Occipital lobe (tissue), 3 donors: Measurements from ENCODE around the gene PDE12. TPM values are rescaled to one million over a fixed set of nuclear protein-coding genes. Genes with fewer than 3 reads are reported as not detected.
"Not testable (repeated sequence)": the region's sequence is repeated elsewhere in the genome, so short reads cannot be mapped to it uniquely, and the experiment has no call there.

Experiments
- DNase-seq: peaks from one replicate; lab custom pipeline; 2025; lab: John Stamatoyannopoulos, UW
- small RNA-seq: library from RNA; depleted of rRNA; stranded (forward); fragments of <200 nt; gene quantifications from one replicate; pipeline ENCODE3, GENCODE V24; 2014
- total RNA-seq: library from RNA; depleted of rRNA; stranded (reverse); fragments of >200 nt; gene quantifications from one replicate; pipeline ENCODE4 v1.2.3, GENCODE V29; 2014

Gene PDE12
- total RNA-seq, 1 donor from 2014 or later: 19.7 TPM

DNA sequence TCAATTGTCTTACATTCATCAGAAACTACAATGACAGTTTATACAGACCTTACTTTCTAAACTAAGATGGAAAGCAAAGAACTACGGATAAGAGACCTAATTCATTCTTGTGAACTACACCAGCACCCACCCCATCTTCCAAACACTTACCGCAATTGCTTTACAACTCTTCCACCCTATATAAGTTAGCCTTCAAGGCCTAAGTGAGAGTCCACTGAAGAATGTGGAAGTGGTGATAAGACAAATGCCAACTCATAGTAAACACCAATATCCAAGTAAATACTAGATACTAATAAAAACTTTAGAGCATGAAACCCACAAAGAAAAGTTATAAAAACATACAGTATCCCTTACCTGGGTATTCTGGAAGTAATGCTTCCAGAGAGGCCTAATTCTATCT, 27.5 kb downstream of the PDE12 start:
- DNase-seq: no peak

DNA sequence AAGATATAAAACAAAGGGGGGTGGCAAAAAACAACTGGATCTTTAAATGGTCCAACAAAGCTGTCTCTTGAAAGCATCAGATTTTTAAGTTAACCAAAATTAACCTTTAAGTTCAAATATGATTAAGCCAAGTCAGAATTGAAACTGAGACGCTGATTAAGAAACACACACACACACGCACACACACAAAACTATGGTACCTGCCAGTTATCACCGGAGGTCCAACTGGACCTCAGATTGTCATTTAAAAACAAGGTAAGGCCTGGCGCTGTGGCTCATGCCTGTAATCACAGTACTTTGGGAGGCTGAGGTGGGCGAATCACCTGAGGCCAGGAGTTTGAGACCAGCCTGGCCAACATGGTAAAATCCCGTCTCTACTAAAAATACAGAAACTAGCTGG, 30.7 kb downstream of the PDE12 start:
- no peak for DNase-seq

DNA sequence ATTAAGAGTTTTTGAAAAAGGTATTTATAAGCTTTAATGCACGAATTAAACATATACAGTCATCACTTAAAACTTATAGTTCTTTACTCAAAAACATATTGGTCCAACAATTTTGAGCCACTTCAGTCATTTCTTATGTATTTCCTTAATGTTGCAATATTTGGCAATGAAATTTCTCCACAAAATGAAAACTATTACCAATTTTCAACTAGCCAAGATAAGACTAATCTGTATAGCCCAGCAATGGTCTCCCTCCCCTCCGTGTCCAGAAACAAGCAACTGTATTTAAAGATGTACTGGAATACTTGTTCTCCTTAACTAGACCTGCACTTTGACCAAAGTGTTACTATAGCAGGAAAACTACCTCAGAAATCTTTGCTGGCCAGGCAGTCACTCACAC, 31.8 kb downstream of the PDE12 start:
- no peak for DNase-seq

DNA sequence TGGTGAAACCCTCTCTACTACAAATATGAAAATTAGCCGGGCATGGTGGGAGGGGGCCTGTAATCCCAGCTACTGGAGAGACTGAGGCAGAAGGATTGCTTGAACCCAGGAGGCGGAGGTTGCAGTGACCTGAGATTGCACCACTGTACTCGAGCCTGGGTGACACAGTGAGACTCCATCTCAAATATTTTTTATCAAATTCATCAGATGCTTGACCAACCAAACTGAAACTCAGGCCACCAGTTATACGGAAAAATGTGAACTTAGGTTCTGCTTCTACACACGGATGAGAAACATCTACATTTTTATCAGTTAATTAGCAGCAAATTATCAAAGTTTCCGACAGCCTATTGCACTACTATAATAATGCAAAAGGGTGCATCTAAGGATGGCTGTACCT, 36.2 kb downstream of the PDE12 start:
- DNase-seq: no peak

DNA sequence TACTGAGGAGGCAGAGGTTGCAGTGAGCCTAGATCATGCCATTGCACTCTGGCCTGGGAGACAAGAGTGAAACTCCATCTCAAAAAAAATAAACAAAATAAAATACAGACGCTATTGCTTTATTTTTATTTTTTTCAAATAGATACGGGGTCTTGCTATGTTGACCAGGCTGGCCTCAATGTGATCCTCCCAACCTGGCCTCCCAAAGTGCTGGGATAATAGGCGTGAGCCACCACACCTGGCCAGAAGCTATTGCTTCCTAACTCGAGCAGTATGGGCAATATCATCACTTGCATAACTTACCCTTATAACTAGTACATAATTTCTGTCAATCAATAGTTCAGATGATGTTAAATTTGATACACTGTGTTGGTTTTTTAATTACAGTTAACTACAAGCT, 38.1 kb downstream of the PDE12 start:
- no peak for DNase-seq

GRCh38 chr3:57594576-57594975, 38.5 kb downstream of the PDE12 start:
- no peak for DNase-seq

DNA sequence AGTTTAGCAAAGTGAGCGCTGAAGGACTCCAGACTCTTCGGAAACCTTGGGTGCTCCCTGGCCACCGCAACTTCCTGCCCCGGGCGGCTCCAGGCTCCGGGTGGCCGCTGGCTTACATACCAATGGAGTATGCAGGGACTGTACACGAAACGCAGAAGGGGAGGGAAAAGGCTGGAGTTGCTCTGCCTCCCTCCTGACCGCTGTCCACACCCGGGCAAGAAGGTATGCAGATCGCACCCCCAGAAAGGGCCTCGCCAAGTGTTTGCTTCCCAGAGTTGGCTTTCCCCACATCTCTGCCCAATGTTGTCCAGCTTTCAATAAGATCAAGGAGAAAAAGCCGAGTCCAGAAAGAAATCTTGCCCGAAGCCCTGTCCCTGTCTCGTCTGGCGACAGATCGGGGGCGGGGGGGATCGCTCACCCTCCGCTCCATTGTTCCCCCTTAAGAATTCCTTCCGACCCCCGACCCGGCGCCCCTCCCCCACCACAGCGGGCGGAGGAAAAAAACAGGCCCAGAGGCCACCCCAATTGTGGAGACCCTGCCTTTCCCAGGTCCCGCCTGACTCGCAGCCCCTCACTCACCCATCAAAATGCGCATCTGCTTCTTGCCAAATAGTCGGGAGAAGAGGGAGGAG, 40.5 kb downstream of the PDE12 start:
- peak; percentile 34 for DNase-seq

GRCh38 chr3:57597127-57597923, 41.3 kb downstream of the PDE12 start, which contains the start of gene ARF4:
TSS of gene ARF4 (minus strand) at chr3:57597344. CDS start at chr3:57597140, 204 bp downstream.
- peak; percentile 98 for DNase-seq

DNA sequence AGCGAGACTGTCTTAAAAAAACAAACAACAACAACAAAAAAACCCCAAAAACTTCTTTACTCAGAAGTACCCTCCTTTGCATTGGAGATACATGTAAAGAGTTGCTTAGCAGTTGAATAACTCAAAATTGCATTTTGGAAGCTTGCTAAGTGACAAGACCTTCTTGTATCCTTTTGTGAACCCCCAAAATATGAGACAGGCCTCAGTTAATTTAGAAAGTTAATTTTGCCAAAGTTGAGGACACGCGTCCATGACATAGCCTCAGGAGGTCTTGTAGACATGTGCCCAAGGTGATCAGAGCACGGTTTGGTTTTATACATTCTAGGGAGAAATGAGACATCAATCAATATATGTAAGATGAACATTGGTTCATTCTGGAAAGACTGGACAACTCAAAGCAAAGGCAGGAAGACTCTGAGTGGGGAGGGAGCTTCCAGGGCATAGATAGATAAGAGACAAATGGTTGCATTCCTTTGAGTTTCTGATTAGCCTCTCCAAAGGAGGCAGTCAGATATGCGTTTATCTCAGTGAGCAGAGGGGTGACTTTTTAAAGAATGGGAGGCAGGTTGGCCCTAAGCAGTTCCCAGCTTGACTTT, 42.8 kb downstream of the PDE12 start:
- no peak for DNase-seq

DNA sequence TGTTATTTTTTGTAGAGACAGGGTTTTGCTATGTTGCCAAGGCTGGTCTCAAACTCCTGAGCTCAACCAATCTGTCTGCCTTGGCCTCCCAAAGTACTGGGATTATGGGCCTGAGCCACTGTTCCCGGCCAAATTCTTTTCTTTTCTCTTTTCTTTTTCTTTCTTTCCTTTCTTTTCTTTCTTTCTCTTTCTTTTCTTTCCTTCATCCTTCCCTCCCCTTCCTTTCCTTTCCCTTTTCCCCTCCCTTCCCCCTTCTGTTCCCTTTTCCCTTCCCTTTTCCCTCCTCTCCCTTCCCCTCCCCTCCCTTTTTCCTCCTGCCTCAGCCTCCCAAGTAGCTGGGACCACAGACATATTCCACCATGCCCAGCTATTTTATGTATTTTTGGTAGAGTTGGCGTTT, 44.1 kb downstream of the PDE12 start:
- no peak for DNase-seq

DNA sequence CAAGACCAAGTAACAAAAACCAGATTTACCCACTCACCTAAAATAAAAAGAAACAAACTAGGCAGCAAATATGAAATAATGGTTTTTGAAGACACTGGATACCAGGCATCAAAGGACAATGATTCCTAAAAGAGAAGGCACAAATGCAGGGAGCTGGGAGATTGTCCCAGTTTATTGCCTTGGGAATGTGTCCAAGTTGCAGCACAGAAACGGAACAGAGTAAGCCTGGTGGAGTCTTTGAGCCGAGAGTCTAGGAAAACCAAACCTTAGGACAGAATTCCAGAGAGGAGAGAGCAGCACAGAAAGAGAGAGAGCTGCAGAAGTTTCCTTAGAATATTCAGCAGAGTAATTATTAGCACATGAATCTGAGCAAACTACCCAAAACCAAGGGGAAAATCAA, 48.9 kb downstream of the PDE12 start:
- no peak for DNase-seq

DNA sequence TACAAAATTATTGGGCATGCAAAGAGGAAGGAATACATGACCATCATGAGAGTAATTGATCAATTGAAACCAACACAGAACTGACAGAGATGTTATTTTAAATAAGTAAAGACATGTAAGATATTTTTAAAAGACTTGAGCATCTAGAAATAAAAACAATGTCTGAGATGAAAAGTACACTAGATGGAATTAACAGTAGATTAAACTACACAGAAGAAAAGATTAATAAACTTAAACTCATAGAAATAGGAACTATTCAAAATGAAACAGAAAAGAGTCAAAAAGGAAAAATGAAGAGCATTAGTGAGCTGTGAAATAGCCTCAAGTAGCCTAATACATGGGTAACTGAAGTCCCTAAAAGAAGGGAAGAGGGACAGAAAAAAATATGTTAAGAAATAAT, 49.6 kb downstream of the PDE12 start:
- no peak for DNase-seq

DNA sequence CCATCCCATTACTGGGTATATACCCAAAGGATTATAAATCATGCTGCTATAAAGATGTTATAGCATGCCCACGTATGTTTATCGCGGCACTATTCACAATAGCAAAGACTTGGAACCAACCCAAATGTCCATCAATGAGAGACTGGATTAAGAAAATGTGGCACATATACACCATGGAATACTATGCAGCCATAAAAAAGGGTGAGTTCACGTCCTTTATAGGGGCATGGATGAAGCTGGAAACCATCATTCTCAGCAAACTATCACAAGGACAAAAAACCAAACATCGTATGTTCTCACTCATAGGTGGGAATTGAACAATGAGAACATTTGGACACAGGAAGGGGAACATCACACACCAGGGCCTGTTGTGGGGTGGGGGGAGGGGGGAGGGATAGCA, 55.8 kb downstream of the PDE12 start:
- DNase-seq: not testable (repeated sequence)

- no peak for DNase-seq
Observed at GRCh38 chr3:57616233-57616632, 60.2 kb downstream of the PDE12 start.

Small RNAs within 50 kb of the gene (small RNA-seq; reads per million reads assigned to genes)
- gene RNU6-108P: not detected
- gene RNU6-1181P: not detected
- not detected for gene RNU6-483P

Other genes with a start within 250 kb of the PDE12 start
- 0.62 TPM for gene DNAH12, start 11.9 kb upstream of the PDE12 start, total RNA-seq
- gene ARF4, start 41.1 kb downstream of the PDE12 start, total RNA-seq: 130 TPM
- gene DENND6A, start 136.8 kb downstream of the PDE12 start, total RNA-seq: 55.7 TPM
- gene SLMAP, start 200.0 kb downstream of the PDE12 start, total RNA-seq: 64.4 TPM